ENCODE measurements around the gene TMCC3. TPM values are rescaled to one million over a fixed set of nuclear protein-coding genes. Genes with fewer than 3 reads are reported as not detected.

The TMCC3 gene
- polyA plus RNA-seq, 10 donors = 14.0 to 27.2 (median 21.8) TPM

DNA sequence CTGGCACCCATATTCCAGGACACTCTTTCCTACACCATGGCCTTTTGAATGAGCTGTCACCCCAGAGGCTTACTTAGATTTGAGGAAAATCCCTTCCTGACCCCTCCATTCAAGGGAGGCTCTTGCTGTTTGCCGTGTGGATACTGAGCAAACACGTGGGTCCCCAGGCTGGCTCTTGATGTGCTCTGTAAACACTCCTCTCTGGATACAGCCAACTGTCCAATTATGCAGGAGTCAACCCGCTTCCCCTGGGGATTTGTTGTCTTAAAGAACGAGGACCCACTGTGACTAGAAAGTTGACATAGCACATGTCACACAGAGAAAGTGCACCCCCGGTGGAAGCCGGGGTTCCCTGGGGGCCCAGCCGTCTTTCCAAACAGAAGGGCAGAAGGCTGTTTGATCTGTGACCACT, 114.8 kb downstream of the TMCC3 start:
- DNase-seq = peak in 1 of 3 donors; percentile 15

DNA sequence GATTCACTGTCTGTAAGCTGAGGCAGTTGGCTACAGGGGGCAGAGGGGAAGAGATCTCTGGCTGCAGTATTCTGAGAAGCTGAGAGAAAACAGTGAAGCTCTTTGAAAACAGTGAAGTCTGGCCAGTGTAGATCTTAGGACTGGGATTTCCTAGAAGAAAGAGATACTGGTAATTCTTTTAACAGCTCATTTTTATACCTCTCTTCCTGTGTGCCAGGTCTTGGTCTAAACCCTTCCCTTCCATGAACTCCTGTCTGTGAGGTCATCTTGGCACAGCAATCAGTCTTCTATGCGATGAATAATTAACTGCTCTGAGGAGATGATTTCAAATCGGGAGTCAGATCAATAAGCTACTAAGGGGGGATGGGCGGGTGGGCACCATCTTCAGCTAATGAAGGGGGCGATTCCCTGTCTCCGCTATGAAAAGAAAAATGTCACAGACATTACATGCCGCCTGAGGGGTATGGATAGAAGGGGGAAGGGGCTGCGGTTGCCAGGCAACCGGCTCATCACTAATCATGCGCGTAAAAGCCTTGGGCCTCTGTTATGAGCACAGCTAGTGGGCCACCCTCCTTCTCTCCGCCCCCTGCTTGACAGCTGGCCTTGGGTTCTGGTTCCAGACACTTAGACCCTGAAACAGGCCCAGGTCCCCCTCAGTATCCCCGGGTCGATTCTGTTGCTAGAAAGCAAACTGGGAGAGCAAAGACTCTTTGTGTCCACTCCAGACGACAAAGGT, 115.4 kb downstream of the TMCC3 start:
- DNase-seq = no peak

DNA sequence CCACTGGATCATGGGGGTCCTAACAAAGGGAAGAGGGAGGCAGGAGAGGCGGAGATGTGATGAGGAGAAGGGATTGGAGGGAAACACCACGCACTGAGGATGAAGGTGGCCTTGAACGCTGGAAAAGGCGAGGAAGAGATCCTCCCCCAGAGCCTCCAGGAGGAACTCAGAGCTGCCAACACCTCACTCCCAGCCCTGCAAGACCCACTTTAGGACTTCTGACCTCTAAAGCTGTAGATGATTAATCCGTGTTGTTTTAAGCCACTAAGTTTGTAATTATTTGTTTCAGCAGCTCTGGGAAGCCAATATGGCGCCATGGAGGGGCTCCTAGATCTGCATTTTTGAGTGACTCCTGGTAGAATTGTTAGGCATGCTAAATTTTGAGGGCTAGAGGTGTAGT, 116.1 kb downstream of the TMCC3 start:
- DNase-seq = no peak

DNA sequence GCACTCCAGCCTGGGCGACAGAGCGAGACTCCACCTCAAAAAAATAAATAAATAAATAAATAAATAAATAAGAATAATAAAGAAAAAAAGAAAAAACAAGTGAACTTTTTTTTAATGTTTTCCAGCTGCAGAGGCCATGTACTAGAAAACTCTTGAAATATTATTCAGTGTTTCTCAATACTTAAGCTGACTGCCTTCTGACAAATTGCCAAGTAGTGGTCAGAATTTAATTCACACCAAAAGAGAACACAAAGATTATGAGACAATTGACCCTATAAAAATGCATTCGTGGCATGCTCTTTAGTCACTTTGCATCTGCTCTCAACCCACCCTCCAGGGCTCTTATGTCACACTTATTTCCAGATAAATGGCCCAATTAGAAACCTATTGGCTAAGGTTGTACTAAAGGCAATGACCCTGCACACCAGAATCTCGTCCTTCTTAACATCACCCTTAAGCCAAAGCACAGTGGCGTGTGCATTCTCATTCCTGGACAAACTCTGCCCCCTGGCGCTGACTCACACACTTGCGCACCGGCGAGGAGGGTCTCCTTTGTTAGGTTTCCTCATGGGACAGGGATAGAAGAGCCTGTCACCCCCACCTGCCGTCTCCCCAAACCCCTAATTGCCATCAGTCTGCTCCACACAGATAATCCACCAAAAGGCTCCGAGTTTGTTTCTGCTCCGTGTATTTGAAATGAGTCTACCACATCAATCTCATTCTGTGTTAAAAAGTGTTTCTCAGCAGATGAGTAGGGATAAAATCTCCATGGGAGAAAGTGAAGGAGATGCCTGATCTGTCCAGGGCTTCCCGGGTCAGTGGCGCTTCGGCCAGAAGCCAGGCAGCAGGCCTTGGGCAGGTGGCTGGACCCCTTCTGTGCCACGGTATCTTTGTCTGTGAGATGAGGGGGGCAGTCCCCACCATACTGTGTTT, 117.6 kb downstream of the TMCC3 start:
- DNase-seq = peak; percentile 51 to 87 (median 72)

DNA sequence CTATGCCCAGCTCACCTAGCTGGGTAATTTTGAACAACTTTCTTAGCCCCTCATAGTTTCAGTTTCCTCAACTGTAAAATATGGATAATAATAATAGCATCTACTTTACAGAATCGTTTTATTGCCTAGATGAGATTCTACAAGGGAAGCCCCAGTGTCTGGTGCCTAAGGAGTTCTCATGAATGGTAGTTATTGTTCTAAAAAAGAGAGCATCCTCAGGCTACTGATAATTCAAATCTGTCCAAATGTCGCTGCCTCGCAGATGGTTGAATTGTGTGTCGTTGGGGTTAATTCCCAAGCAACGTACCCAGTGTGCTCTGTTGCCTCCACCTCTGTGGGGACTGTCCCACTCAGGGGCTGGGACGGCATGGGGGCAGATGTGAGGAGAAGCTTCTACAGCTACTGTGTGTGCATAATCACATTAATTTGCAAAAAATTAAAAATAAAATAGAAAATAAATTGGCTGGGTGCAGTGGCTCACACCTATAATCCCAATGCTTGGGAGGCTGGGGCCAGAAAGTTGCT, 119.1 kb downstream of the TMCC3 start:
- DNase-seq = no peak

DNA sequence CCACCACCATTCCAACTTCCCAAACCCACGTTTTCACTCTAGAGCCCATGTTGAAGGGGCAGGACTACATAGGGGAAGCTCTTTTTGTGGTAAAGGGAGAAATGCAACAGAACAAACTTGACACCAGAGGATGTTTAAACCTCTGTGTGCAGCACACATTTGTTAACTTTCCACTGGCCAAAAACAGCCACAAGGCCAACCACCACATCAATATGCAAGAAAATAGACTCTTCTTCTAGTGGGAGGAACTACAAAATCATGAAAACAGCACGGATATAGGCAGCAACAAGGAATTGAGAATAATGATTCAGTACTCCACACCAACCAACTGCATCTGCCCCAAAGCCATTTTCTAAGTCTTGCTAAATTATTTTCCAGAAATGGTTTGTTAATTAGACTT, 124.4 kb downstream of the TMCC3 start:
- DNase-seq = no peak

Other genes with a start within 250 kb of the TMCC3 start
- gene CEP83, start 190.7 kb downstream of the TMCC3 start, polyA plus RNA-seq (ENCODE audit: insufficient read length in 10 of 10) = 10 to 100 TPM; 10.1 to 27.7 (median 16.2) TPM